Adrenal gland (tissue), 12 donors: ENCODE data around the gene LARGE1. TPM values are rescaled to one million over a fixed set of nuclear protein-coding genes. Genes with fewer than 3 reads are reported as not detected.
A peak's percentile ranks its signal among the peaks of the same experiment; 100 is the strongest.

Experiments
- DNase-seq, 7 donors: peaks; one replicate each; pipeline ENCODE4 v3.0.0-alpha.2; 2019 to 2020
- H3K27ac ChIP-seq, 5 donors: fragments of 200-600 bp; sonication (generic) in 4 of 5; 1 replicate in 3 of 5; 2 replicates in 2 of 5; pipeline versions ENCODE4 v1.5.1 to v1.8.0; 2016 to 2020; ENCODE audit warnings: mild to moderate bottlenecking in 1 of 5
- H3K27me3 ChIP-seq: fragments of 200-600 bp; 2 replicates; pipeline ENCODE4 v1.8.0; 2021
- H3K36me3 ChIP-seq, 2 donors: fragments of 200-600 bp; replicated peaks in 1 of 2; 1 replicate in 1 of 2; 2 replicates in 1 of 2; pipeline versions ENCODE4 v1.5.1 to v1.8.0; 2018 to 2022
- H3K4me1 ChIP-seq, 2 donors: fragments of 200-600 bp; replicated peaks in 1 of 2; 1 replicate in 1 of 2; 2 replicates in 1 of 2; pipeline versions ENCODE4 v1.5.1 to v1.8.0; 2018 to 2021
- H3K4me3 ChIP-seq, 4 donors: fragments of 200-600 bp; sonication (generic) in 3 of 4; one replicate each; pipeline ENCODE4 v1.5.1; 2016 to 2018
- H3K9me3 ChIP-seq, 3 donors: fragments of 200-600 bp; sonication (generic) in 1 of 3; replicated peaks in 1 of 3; 1 replicate in 2 of 3; 2 replicates in 1 of 3; pipeline versions ENCODE4 v1.5.1 to v1.8.0; 2016 to 2021
- CTCF ChIP-seq, 6 experiments: fragments of 450-650 bp in 4 of 6; fragments of 200-600 bp in 2 of 6; sonication (generic) in 1 of 6; IDR thresholded peaks; 1 replicate in 5 of 6; 2 replicates in 1 of 6; pipeline versions ENCODE4 v1.5.1 to v1.8.0; 2016 to 2021; ENCODE audit warnings: antibody characterized with exemption in 6 of 6, mild to moderate bottlenecking in 2 of 6, moderate library complexity in 1 of 6
- POLR2A ChIP-seq, 2 donors: fragments of 450-650 bp; IDR thresholded peaks; one replicate each; pipeline ENCODE4 v1.6.1; 2017; ENCODE audit warnings: antibody characterized with exemption in 2 of 2, mild to moderate bottlenecking in 2 of 2, moderate library complexity in 1 of 2
- WGBS, 4 donors: extraction: QIAGEN DNeasy Blood & Tissue Kit in 2 of 4; methylation state at CpG; one replicate each; pipeline versions ENCODE4 v1.1.5 to v1.1.7; 2013 to 2017; 5-methylcytosine and 5-hydroxymethylcytosine counted together
- intact Hi-C, 2 donors: fragments of 100-400 bp; cut with DNase I; formaldehyde crosslinking; loops; one replicate each; pipeline versions ENCODE4 v1.14.1 to v1.15.0; 2022 to 2023
- polyA plus RNA-seq, 3 donors: library from polyadenylated mRNA; stranded (reverse); fragments of 200-250 nt in 2 of 3; fragments of 350-450 nt in 1 of 3; fragmentation: Illumina TruSeq in 1 of 3; extraction: RNeasy Lipid Tissue Mini Kit (QIAGEN cat#74804) in 1 of 3; gene quantifications; one replicate each; pipeline ENCODE4 v1.2.3, GENCODE V29; 2013 to 2014
- total RNA-seq, 9 donors: library from RNA; depleted of rRNA in 4 of 9; stranded (reverse); fragments of >200 nt in 4 of 9; fragments of 120-200 nt in 1 of 9; fragmentation: NEBNext Ultra II Directional in 1 of 9; extraction: Animal tissue kit (Norgen Biotek cat#: 25700) in 1 of 9; gene quantifications; one replicate each; pipeline versions ENCODE4 v1.1.0 to v1.2.4, GENCODE V29; 2013 to 2023
- donor health status: healthy with polysubstance abuse.
- donor health status: Bipolar disorder and iron deficiency.
- donor health status: DM: yes; HTN: yes; CAD: no.
- donor health status: DM: no; HTN: no; CAD: no.
- donor health status: DM: no; HTN: no; CAD: no.
- donor health status: DM: yes; HTN: yes; CAD: no.

The LARGE1 gene
- total and polyA plus RNA-seq, 12 donors = 3.4 to 67.6 (median 30.6) TPM

GRCh38 chr22:33792832-33793231 is 127.4 kb downstream of the LARGE1 start:
- intact Hi-C loops = no loop called here
- no peaks in the 10 kb centered on the region for H3K36me3 ChIP-seq
- no peaks in the 10 kb centered on the region for H3K27me3 ChIP-seq
- peaks cover 0 to 4% (median 0%) of the 10 kb centered on the region in 3 donors for H3K9me3 ChIP-seq
- WGBS, 4 donors = 27 to 52% (median 47%) methylated on average over 7 of the region's 7 CpGs
- no peaks in the 10 kb centered on the region for H3K4me1 ChIP-seq
- TF ChIP-seq CTCF (IDR thresholded peaks at IDR 0.05) = no peak
- no peak overlapping the region for H3K27ac ChIP-seq
- H3K4me3 ChIP-seq = peak overlapping the region in 1 of 4 donors; percentile 6
- no peak for DNase-seq

- WGBS, 4 donors = 86 to 94% (median 89%) methylated on average over 4 of the region's 4 CpGs
- no peak for DNase-seq
- Histone ChIP-seq H3K36me3 (no peaks in the 10 kb centered on the region), H3K9me3 (no peaks in the 10 kb centered on the region), H3K4me3 (no peak overlapping the region), H3K4me1 (peaks cover 0 to 9% of the 10 kb centered on the region in 2 donors), H3K27ac (no peak overlapping the region), H3K27me3 (no peaks in the 10 kb centered on the region)
- intact Hi-C loops = no loop called here
- TF ChIP-seq CTCF (IDR thresholded peaks at IDR 0.05) (no peak), POLR2A (IDR thresholded peaks at IDR 0.05) (no peak)
Observed at GRCh38 chr22:33789690-33790253, 130.5 kb downstream of the LARGE1 start.

GRCh38 chr22:33788927-33789326 is 131.3 kb downstream of the LARGE1 start:
- Histone ChIP-seq H3K9me3 (no peaks in the 10 kb centered on the region), H3K27ac (no peak overlapping the region), H3K4me3 (no peak overlapping the region), H3K4me1 (peaks cover 0 to 9% of the 10 kb centered on the region in 2 donors), H3K27me3 (no peaks in the 10 kb centered on the region), H3K36me3 (no peaks in the 10 kb centered on the region)
- no peak for DNase-seq
- TF ChIP-seq CTCF (IDR thresholded peaks at IDR 0.05) (no peak), POLR2A (IDR thresholded peaks at IDR 0.05) (no peak)
- intact Hi-C loops = no loop called here
- 92 to 100% (median 96%) methylated on average over 3 of the region's 3 CpGs for WGBS, 4 donors

GRCh38 chr22:33787645-33788456 is 132.4 kb downstream of the LARGE1 start:
- Histone ChIP-seq H3K4me1 (peaks cover 0 to 9% of the 10 kb centered on the region in 2 donors), H3K4me3 (no peak overlapping the region), H3K27ac (no peak overlapping the region), H3K9me3 (no peaks in the 10 kb centered on the region), H3K36me3 (no peaks in the 10 kb centered on the region), H3K27me3 (no peaks in the 10 kb centered on the region)
- intact Hi-C loops = no loop called here
- no peak for DNase-seq
- WGBS, 4 donors = 69 to 94% (median 91%) methylated on average over 4 of the region's 4 CpGs
- TF ChIP-seq CTCF (IDR thresholded peaks at IDR 0.05) (no peak), POLR2A (IDR thresholded peaks at IDR 0.05) (no peak)
